Osteocyte (in vitro differentiated cells): ENCODE measurements around the gene ABCC12. TPM values are rescaled to one million over a fixed set of nuclear protein-coding genes. Genes with fewer than 3 reads are reported as not detected.

Source experiments
- DNase-seq: peaks from one replicate; pipeline ENCODE4 v3.0.0; 2021; ENCODE audit warnings: mixed read lengths; ENCODE audit not compliant: unreplicated experiment; ENCODE audit errors: extremely low spot score
- H3K27ac Mint-ChIP-seq: one replicate; pipeline ENCODE4 v1.8.0; 2021; ENCODE audit warnings: mild to moderate bottlenecking, mixed read lengths; ENCODE audit not compliant: unreplicated experiment
- H3K27me3 Mint-ChIP-seq: one replicate; pipeline ENCODE4 v1.8.0; 2021; ENCODE audit warnings: mixed read lengths; ENCODE audit not compliant: unreplicated experiment
- H3K36me3 Mint-ChIP-seq: one replicate; pipeline ENCODE4 v1.8.0; 2021; ENCODE audit warnings: mixed read lengths; ENCODE audit not compliant: unreplicated experiment
- H3K4me1 Mint-ChIP-seq: one replicate; pipeline ENCODE4 v1.8.0; 2021; ENCODE audit warnings: mixed read lengths; ENCODE audit not compliant: unreplicated experiment
- H3K4me3 Mint-ChIP-seq: one replicate; pipeline ENCODE4 v1.8.0; 2021; ENCODE audit warnings: mild to moderate bottlenecking, moderate library complexity, mixed read lengths; ENCODE audit not compliant: unreplicated experiment
- H3K9me3 Mint-ChIP-seq: one replicate; pipeline ENCODE4 v1.8.0; 2021; ENCODE audit warnings: mixed read lengths; ENCODE audit not compliant: unreplicated experiment
- CTCF ChIP-seq: fragments of 200-600 bp; sonication (generic); IDR thresholded peaks from 2 replicates; pipeline ENCODE4 v1.5.0; 2021; ENCODE audit warnings: antibody characterized with exemption, mild to moderate bottlenecking, moderate library complexity
- total RNA-seq: library from RNA; stranded (reverse); gene quantifications from 2 replicates; pipeline ENCODE4 v1.2.1, GENCODE V29; 2021

ABCC12 gene
- total RNA-seq, 1 donor from 2014 or later = not detected

- no peak for TF ChIP-seq CTCF
- Mint-ChIP-seq H3K36me3 (no peaks in the 10 kb centered on the region), H3K27ac (no peak overlapping the region), H3K4me3 (no peak overlapping the region), H3K9me3 (no peaks in the 10 kb centered on the region), H3K27me3 (no peaks in the 10 kb centered on the region), H3K4me1 (peaks cover 21% of the 10 kb centered on the region)
- DNase-seq = no peak
Observed at GRCh38 chr16:48139517-48139916, 16.3 kb downstream of the ABCC12 start.

- no peak for DNase-seq
- Mint-ChIP-seq H3K27me3 (no peaks in the 10 kb centered on the region), H3K9me3 (no peaks in the 10 kb centered on the region), H3K36me3 (no peaks in the 10 kb centered on the region), H3K4me1 (peaks cover 21% of the 10 kb centered on the region), H3K4me3 (no peak overlapping the region), H3K27ac (no peak overlapping the region)
- no peak for TF ChIP-seq CTCF
Observed at GRCh38 chr16:48138543-48138942, 17.2 kb downstream of the ABCC12 start.

- Mint-ChIP-seq H3K36me3 (no peaks in the 10 kb centered on the region), H3K9me3 (no peaks in the 10 kb centered on the region), H3K27ac (peak overlapping the region; percentile 21)
Observed at GRCh38 chr16:48137822-48138221, 18.0 kb downstream of the ABCC12 start.

GRCh38 chr16:48136547-48137360 lies 19.0 kb downstream of the ABCC12 start:
- H3K27me3 Mint-ChIP-seq = no peaks in the 10 kb centered on the region
- H3K27ac Mint-ChIP-seq = peak overlapping the region; percentile 21
- no peaks in the 10 kb centered on the region for H3K9me3 Mint-ChIP-seq
- H3K4me3 Mint-ChIP-seq = no peak overlapping the region
- no peaks in the 10 kb centered on the region for H3K36me3 Mint-ChIP-seq
- peaks cover 31% of the 10 kb centered on the region for H3K4me1 Mint-ChIP-seq
- no peak for TF ChIP-seq CTCF
- no peak for DNase-seq

More at GRCh38 chr16:48137822-48138221, 18.0 kb downstream of the ABCC12 start:
- TF ChIP-seq CTCF = no peak
- DNase-seq = no peak
- no peaks in the 10 kb centered on the region for H3K27me3 Mint-ChIP-seq
- no peak overlapping the region for H3K4me3 Mint-ChIP-seq
- peaks cover 23% of the 10 kb centered on the region for H3K4me1 Mint-ChIP-seq

GRCh38 chr16:48133455-48134211 lies 22.2 kb downstream of the ABCC12 start:
- no peak for TF ChIP-seq CTCF
- Mint-ChIP-seq H3K4me3 (no peak overlapping the region), H3K9me3 (no peaks in the 10 kb centered on the region), H3K4me1 (peaks cover 46% of the 10 kb centered on the region), H3K36me3 (no peaks in the 10 kb centered on the region), H3K27me3 (no peaks in the 10 kb centered on the region), H3K27ac (no peak overlapping the region)
- no peak for DNase-seq
